SK-N-SH treated with all-trans-retinoic acid at 6 μM for 48 hours (cell line): ENCODE results near the gene TSHB.

Source experiments
- RARB ChIP-seq: fragments of 250-450 bp; sonication (Bioruptor Pico); IDR thresholded peaks from 2 replicates; pipeline ENCODE4 v1.8.0; 2021; ENCODE audit warnings: mild to moderate bottlenecking, moderate library complexity
- SNAI2 ChIP-seq: fragments of 250-450 bp; sonication (Bioruptor Pico); IDR thresholded peaks from 2 replicates; pipeline ENCODE4 v1.5.0; 2020; ENCODE audit warnings: mild to moderate bottlenecking, moderate library complexity
- TOX ChIP-seq: fragments of 250-450 bp; sonication (Bioruptor Pico); IDR thresholded peaks from 2 replicates; pipeline ENCODE4 v1.8.0; 2021; ENCODE audit warnings: mild to moderate bottlenecking, moderate library complexity, borderline replicate concordance
- ZNF565 ChIP-seq: fragments of 450-650 bp; formaldehyde crosslinking; conservative IDR thresholded peaks from 2 replicates; pipeline ENCODE4 v1.5.0; 2020; ENCODE audit warnings: low read depth, mild to moderate bottlenecking, moderate library complexity
- ZNF70 ChIP-seq: fragments of 450-650 bp; formaldehyde crosslinking; IDR thresholded peaks from 2 replicates; pipeline ENCODE4 v1.5.0; 2020; ENCODE audit warnings: mild to moderate bottlenecking, moderate library complexity
- ZNF8 ChIP-seq: fragments of 450-650 bp; formaldehyde crosslinking; IDR thresholded peaks from 2 replicates; pipeline ENCODE4 v1.5.0; 2020; ENCODE audit warnings: mild to moderate bottlenecking, moderate library complexity
- TF ChIP-seq, protein P1 (sequence below): fragments of 250-450 bp; sonication (Bioruptor Pico); IDR thresholded peaks from 2 replicates; pipeline ENCODE4 v1.8.0; 2020; ENCODE audit warnings: mild to moderate bottlenecking, moderate library complexity, borderline replicate concordance
- TF ChIP-seq, protein P2 (sequence below): fragments of 250-450 bp; sonication (Bioruptor Pico); IDR thresholded peaks from 2 replicates; pipeline ENCODE4 v1.5.0; 2020; ENCODE audit warnings: mild to moderate bottlenecking, moderate library complexity

DNA sequence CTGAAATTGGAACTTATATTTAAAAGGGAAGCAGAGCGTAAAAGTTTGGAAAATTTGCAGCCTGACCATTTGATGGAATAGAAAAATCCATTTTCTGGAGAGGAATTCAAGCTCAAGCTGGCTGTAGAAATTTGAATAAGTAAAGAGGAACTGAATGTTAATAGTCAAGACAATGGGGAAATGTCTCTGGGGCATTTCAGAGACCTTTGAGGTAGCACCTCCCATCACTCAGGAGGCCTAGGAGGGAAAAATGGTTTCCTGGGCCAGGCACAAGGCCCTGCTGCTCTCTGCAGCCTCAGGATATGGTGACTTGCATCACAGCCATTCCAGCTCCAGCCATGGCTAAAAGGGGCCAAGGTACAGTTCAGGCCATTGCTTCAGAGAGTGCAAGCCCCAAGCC lies 17.6 kb upstream of the TSHB start:
- TF ChIP-seq, protein P1, sequence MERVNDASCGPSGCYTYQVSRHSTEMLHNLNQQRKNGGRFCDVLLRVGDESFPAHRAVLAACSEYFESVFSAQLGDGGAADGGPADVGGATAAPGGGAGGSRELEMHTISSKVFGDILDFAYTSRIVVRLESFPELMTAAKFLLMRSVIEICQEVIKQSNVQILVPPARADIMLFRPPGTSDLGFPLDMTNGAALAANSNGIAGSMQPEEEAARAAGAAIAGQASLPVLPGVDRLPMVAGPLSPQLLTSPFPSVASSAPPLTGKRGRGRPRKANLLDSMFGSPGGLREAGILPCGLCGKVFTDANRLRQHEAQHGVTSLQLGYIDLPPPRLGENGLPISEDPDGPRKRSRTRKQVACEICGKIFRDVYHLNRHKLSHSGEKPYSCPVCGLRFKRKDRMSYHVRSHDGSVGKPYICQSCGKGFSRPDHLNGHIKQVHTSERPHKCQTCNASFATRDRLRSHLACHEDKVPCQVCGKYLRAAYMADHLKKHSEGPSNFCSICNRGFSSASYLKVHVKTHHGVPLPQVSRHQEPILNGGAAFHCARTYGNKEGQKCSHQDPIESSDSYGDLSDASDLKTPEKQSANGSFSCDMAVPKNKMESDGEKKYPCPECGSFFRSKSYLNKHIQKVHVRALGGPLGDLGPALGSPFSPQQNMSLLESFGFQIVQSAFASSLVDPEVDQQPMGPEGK (CRISPR knock-in tag), result no peak
- TF ChIP-seq ZNF565 (no peak), RARB (CRISPR knock-in tag) (no peak), ZNF70 (CRISPR knock-in tag) (no peak), ZNF8 (CRISPR knock-in tag) (no peak), SNAI2 (CRISPR knock-in tag) (no peak), TOX (CRISPR knock-in tag) (no peak)
- TF ChIP-seq, protein P2, sequence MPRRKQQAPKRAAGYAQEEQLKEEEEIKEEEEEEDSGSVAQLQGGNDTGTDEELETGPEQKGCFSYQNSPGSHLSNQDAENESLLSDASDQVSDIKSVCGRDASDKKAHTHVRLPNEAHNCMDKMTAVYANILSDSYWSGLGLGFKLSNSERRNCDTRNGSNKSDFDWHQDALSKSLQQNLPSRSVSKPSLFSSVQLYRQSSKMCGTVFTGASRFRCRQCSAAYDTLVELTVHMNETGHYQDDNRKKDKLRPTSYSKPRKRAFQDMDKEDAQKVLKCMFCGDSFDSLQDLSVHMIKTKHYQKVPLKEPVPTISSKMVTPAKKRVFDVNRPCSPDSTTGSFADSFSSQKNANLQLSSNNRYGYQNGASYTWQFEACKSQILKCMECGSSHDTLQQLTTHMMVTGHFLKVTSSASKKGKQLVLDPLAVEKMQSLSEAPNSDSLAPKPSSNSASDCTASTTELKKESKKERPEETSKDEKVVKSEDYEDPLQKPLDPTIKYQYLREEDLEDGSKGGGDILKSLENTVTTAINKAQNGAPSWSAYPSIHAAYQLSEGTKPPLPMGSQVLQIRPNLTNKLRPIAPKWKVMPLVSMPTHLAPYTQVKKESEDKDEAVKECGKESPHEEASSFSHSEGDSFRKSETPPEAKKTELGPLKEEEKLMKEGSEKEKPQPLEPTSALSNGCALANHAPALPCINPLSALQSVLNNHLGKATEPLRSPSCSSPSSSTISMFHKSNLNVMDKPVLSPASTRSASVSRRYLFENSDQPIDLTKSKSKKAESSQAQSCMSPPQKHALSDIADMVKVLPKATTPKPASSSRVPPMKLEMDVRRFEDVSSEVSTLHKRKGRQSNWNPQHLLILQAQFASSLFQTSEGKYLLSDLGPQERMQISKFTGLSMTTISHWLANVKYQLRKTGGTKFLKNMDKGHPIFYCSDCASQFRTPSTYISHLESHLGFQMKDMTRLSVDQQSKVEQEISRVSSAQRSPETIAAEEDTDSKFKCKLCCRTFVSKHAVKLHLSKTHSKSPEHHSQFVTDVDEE (CRISPR knock-in tag), result no peak
